ENCODE measurements around the gene ESR1. TPM values are rescaled to one million over a fixed set of nuclear protein-coding genes. Genes with fewer than 3 reads are reported as not detected.

The ESR1 gene
- total and polyA plus RNA-seq, 4 donors: 0.05 to 16.1 (median 6.3) TPM

DNA sequence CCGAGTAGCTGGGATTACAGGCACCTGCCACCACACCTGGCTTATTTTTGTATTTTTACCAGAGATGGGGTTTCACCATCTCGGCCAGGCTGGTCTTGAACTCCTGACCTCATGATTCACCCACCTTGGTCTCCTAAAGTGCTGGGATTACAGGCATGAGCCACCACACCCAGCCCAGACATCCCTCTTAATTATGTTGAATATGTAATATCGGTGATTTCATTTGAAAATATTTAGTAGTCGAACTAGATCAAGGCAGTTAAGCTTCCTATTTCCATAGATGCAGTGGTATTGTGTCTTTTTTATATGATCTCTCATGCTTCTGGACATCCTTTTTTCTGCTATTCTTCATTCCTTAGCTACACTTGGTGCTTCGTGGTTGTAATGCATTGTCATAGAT, 29.7 kb downstream of the ESR1 start:
- WGBS: 86% methylated on average over 5 of the region's 5 CpGs
- Histone ChIP-seq H3K4me3 (ENCODE audit: low read depth in 1 of 3, low read length in 3 of 3) (no peak overlapping the region), H3K9me3 (ENCODE audit: control insufficient read depth in 4 of 4, low read length in 3 of 4) (no peaks in the 10 kb centered on the region), H3K36me3 (ENCODE audit: control insufficient read depth in 4 of 4, insufficient read depth in 3 of 4, low read depth in 1 of 4, low read length in 3 of 4) (peaks cover 0 to 3% (median 0%) of the 10 kb centered on the region in 4 donors), H3K27me3 (ENCODE audit: control insufficient read depth in 4 of 4, insufficient read depth in 4 of 4, low read length in 3 of 4) (no peaks in the 10 kb centered on the region), H3K27ac (ENCODE audit: low read depth in 1 of 2, low read length in 2 of 2) (no peak overlapping the region), H3K4me1 (ENCODE audit: control insufficient read depth in 4 of 4, insufficient read depth in 4 of 4, low read length in 3 of 4) (no peaks in the 10 kb centered on the region), H3K9ac (ENCODE audit: low read depth in 1 of 2, low read length in 2 of 2) (no peak overlapping the region)
- TF ChIP-seq HNF4G (IDR thresholded peaks at IDR 0.05) (no peak), TAF1 (conservative IDR thresholded peaks at IDR 0.05) (no peak), SP1 (IDR thresholded peaks at IDR 0.05) (no peak), GABPA (IDR thresholded peaks at IDR 0.05 in 1 of 2, conservative IDR thresholded peaks at IDR 0.05 in 1 of 2) (no peak), RXRA (IDR thresholded peaks at IDR 0.05) (no peak), ZBTB33 (IDR thresholded peaks at IDR 0.05) (no peak), ATF3 (IDR thresholded peaks at IDR 0.05) (no peak), HNF4A (conservative IDR thresholded peaks at IDR 0.05) (no peak)
- TF ChIP-seq, protein P1, sequence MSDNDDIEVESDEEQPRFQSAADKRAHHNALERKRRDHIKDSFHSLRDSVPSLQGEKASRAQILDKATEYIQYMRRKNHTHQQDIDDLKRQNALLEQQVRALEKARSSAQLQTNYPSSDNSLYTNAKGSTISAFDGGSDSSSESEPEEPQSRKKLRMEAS (IDR thresholded peaks at IDR 0.05): no peak
- no peak for DNase-seq (ENCODE audit: low spot score)

DNA sequence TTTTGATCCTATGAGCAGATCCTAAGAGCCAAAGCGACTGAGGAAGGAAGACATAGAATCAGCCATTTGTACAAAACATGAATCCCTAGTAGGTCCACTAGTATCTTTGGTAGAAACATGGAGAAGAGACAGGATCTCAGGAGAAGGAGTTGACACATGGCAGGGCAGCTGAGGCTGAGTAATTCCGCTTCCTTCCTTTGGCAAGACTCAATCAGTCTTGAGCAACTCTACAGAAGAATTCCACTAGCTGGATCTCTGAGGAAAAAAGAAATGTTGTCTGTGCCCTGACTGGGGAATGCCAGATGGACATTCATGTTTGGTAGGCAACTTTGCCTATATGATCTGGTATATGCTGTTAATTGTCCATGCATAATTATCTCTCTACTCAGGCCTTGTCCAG, 35.3 kb downstream of the ESR1 start:
- H3K9me3 ChIP-seq (ENCODE audit: control insufficient read depth in 4 of 4, low read length in 3 of 4): no peaks in the 10 kb centered on the region
- no peaks in the 10 kb centered on the region for H3K27me3 ChIP-seq (ENCODE audit: control insufficient read depth in 4 of 4, insufficient read depth in 4 of 4, low read length in 3 of 4)
- DNase-seq (ENCODE audit: low spot score): no peak
- no peak for TF ChIP-seq SP1 (IDR thresholded peaks at IDR 0.05)
- TF ChIP-seq YY1 (IDR thresholded peaks at IDR 0.05): no peak
- TF ChIP-seq HNF4A (conservative IDR thresholded peaks at IDR 0.05): no peak
- no peak for TF ChIP-seq TAF1 (conservative IDR thresholded peaks at IDR 0.05)
- TF ChIP-seq ZBTB33 (IDR thresholded peaks at IDR 0.05): no peak
- no peak for TF ChIP-seq FOXA1 (IDR thresholded peaks at IDR 0.05)
- TF ChIP-seq HNF4G (IDR thresholded peaks at IDR 0.05): no peak
- no peak for TF ChIP-seq GABPA (IDR thresholded peaks at IDR 0.05 in 1 of 2, conservative IDR thresholded peaks at IDR 0.05 in 1 of 2)
- TF ChIP-seq RXRA (IDR thresholded peaks at IDR 0.05): no peak
- TF ChIP-seq ATF3 (IDR thresholded peaks at IDR 0.05): no peak
- no peaks in the 10 kb centered on the region for H3K4me1 ChIP-seq (ENCODE audit: control insufficient read depth in 4 of 4, insufficient read depth in 4 of 4, low read length in 3 of 4)
- H3K9ac ChIP-seq (ENCODE audit: low read depth in 1 of 2, low read length in 2 of 2): no peak overlapping the region
- H3K27ac ChIP-seq (ENCODE audit: low read depth in 1 of 2, low read length in 2 of 2): no peak overlapping the region
- no peak overlapping the region for H3K4me3 ChIP-seq (ENCODE audit: low read depth in 1 of 3, low read length in 3 of 3)
- H3K36me3 ChIP-seq (ENCODE audit: control insufficient read depth in 4 of 4, insufficient read depth in 3 of 4, low read depth in 1 of 4, low read length in 3 of 4): peaks cover 0 to 19% (median 13%) of the 10 kb centered on the region in 4 donors
- 96% methylated on average over 2 of the region's 2 CpGs for whole genome bisulfite sequencing

- no peak for DNase-seq (ENCODE audit: low spot score)
Measured at GRCh38 chr6:151847064-151847463, 39.6 kb downstream of the ESR1 start.

More at GRCh38 chr6:151847064-151847463, 39.6 kb downstream of the ESR1 start:
- Histone ChIP-seq H3K27me3 (ENCODE audit: control insufficient read depth in 4 of 4, insufficient read depth in 4 of 4, low read length in 3 of 4) (no peaks in the 10 kb centered on the region), H3K4me1 (ENCODE audit: control insufficient read depth in 4 of 4, insufficient read depth in 4 of 4, low read length in 3 of 4) (no peaks in the 10 kb centered on the region), H3K36me3 (ENCODE audit: control insufficient read depth in 4 of 4, insufficient read depth in 3 of 4, low read depth in 1 of 4, low read length in 3 of 4) (peaks cover 0 to 25% (median 14%) of the 10 kb centered on the region in 4 donors), H3K9me3 (ENCODE audit: control insufficient read depth in 4 of 4, low read length in 3 of 4) (no peaks in the 10 kb centered on the region), H3K27ac (ENCODE audit: low read depth in 1 of 2, low read length in 2 of 2) (no peak overlapping the region), H3K9ac (ENCODE audit: low read depth in 1 of 2, low read length in 2 of 2) (no peak overlapping the region), H3K4me3 (ENCODE audit: low read depth in 1 of 3, low read length in 3 of 3) (no peak overlapping the region)
- WGBS: 48% methylated on average over 1 of the region's 1 CpG
- TF ChIP-seq REST (IDR thresholded peaks at IDR 0.05) (peak; percentile 98), CTCF (IDR thresholded peaks at IDR 0.05; ENCODE audit: low read depth, low read length, missing input control) (no peak), JUND (IDR thresholded peaks at IDR 0.05) (no peak)
